ENCODE data around the gene WDFY2. TPM values are rescaled to one million over a fixed set of nuclear protein-coding genes. Genes with fewer than 3 reads are reported as not detected.
A peak's percentile ranks its signal among the peaks of the same experiment; 100 is the strongest.

WDFY2 gene
- total and polyA plus RNA-seq, 12 donors = 2.4 to 7.5 (median 5.5) TPM

- WGBS, 2 donors = 83% methylated on average over 12 of the region's 12 CpGs
- ATAC-seq = no peak
- no peak for DNase-seq
- no peaks in the 10 kb centered on the region for H3K9me3 ChIP-seq
- peaks cover 0 to 48% (median 0%) of the 10 kb centered on the region in 9 donors for H3K36me3 ChIP-seq
- H3K4me3 ChIP-seq = no peak overlapping the region
- no peak overlapping the region for H3K27ac ChIP-seq
- TF ChIP-seq, protein P1, sequence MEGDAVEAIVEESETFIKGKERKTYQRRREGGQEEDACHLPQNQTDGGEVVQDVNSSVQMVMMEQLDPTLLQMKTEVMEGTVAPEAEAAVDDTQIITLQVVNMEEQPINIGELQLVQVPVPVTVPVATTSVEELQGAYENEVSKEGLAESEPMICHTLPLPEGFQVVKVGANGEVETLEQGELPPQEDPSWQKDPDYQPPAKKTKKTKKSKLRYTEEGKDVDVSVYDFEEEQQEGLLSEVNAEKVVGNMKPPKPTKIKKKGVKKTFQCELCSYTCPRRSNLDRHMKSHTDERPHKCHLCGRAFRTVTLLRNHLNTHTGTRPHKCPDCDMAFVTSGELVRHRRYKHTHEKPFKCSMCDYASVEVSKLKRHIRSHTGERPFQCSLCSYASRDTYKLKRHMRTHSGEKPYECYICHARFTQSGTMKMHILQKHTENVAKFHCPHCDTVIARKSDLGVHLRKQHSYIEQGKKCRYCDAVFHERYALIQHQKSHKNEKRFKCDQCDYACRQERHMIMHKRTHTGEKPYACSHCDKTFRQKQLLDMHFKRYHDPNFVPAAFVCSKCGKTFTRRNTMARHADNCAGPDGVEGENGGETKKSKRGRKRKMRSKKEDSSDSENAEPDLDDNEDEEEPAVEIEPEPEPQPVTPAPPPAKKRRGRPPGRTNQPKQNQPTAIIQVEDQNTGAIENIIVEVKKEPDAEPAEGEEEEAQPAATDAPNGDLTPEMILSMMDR (IDR thresholded peaks at IDR 0.05) = peak in 6 of 9 donors; percentile 33 to 52 (median 44)
- no peaks in the 10 kb centered on the region for H3K27me3 ChIP-seq
- H3K4me1 ChIP-seq = peaks cover 14 to 36% (median 21%) of the 10 kb centered on the region in 9 donors
- intact Hi-C loops (cut with DNase I) = loop anchor here in 3 of 10 donors (5.0 to 10.0 kb wide), 3 partner anchors 353 to 363 kb away; no protein-coding TSS in a partner anchor
Observed at GRCh38 chr13:51797664-51798488, 213.6 kb downstream of the WDFY2 start.

- ATAC-seq = no peak
- WGBS, 2 donors = 95% methylated on average over 12 of the region's 12 CpGs
- Histone ChIP-seq H3K36me3 (peaks cover 0 to 40% (median 0%) of the 10 kb centered on the region in 9 donors), H3K4me1 (peaks cover 14 to 36% (median 28%) of the 10 kb centered on the region in 9 donors), H3K9me3 (no peaks in the 10 kb centered on the region), H3K4me3 (no peak overlapping the region), H3K27ac (no peak overlapping the region), H3K27me3 (no peaks in the 10 kb centered on the region)
- intact Hi-C loops (cut with DNase I) = loop anchor here in 3 of 10 donors (5.0 to 10.0 kb wide), 3 partner anchors 354 to 364 kb away; no protein-coding TSS in a partner anchor
- TF ChIP-seq, protein P1 (IDR thresholded peaks at IDR 0.05) = no peak
- no peak for DNase-seq
Observed at GRCh38 chr13:51799261-51799660, 215.0 kb downstream of the WDFY2 start.

GRCh38 chr13:51800486-51800885 lies 216.2 kb downstream of the WDFY2 start:
- peak in 1 of 8 donors; percentile 18 for ATAC-seq
- Histone ChIP-seq H3K4me3 (no peak overlapping the region), H3K27ac (peak overlapping the region in 8 of 10 donors; percentile 57 to 100 (median 100)), H3K36me3 (peaks cover 0 to 35% (median 0%) of the 10 kb centered on the region in 9 donors), H3K4me1 (peaks cover 14 to 47% (median 40%) of the 10 kb centered on the region in 9 donors), H3K9me3 (no peaks in the 10 kb centered on the region), H3K27me3 (no peaks in the 10 kb centered on the region)
- intact Hi-C loops (cut with DNase I) = loop anchor here in 5 of 10 donors (5.0 to 10.0 kb wide), 2 partner anchors 216 to 348 kb away; partner anchors contain the start of genes WDFY2 (in 3 of the 5) and INTS6 (in 2 of the 5)
- 76 to 77% methylated on average over 5 of the region's 5 CpGs for WGBS, 2 donors
- TF ChIP-seq, protein P1 (IDR thresholded peaks at IDR 0.05) = no peak
- DNase-seq = no peak

DNA sequence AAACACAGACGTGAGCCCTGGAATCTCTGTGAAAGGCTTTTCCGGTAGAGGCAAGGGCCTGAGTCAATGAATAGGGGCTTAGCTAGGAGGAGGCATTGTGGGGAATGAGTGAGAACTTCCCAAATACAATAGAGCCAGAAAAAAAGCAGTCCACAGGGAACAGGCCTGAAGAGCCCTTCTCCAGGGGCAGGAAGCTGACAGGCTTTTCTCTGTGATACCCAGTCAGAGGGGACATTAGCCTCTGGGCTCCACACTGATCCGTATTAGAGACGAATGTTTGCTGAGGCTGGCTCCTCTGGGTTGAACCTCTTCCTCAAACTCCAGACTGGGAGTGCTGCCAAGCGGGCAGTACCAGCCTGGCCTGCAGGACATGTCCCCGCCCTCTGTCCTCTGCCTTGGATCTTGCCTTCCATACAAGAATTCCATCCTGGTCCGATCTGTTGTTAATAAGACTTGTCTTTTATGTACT lies 217.4 kb downstream of the WDFY2 start:
- peak in 6 of 8 donors; percentile 19 to 51 (median 37) for ATAC-seq
- no peaks in the 10 kb centered on the region for H3K9me3 ChIP-seq
- H3K27me3 ChIP-seq = no peaks in the 10 kb centered on the region
- H3K4me3 ChIP-seq = no peak overlapping the region
- intact Hi-C loops (cut with DNase I) = loop anchor here in 6 of 10 donors (2.0 to 10.0 kb wide), 4 partner anchors 217 to 349 kb away; partner anchors contain the start of genes WDFY2 (in 5 of the 6) and INTS6 (in 3 of the 6)
- DNase-seq = peak; percentile 75 to 80
- H3K36me3 ChIP-seq = peaks cover 0 to 25% (median 0%) of the 10 kb centered on the region in 9 donors
- TF ChIP-seq, protein P1 (IDR thresholded peaks at IDR 0.05) = no peak
- peak overlapping the region; percentile 57 to 100 (median 99) for H3K27ac ChIP-seq
- WGBS, 2 donors = 31 to 36% methylated on average over 7 of the region's 7 CpGs
- peaks cover 14 to 58% (median 40%) of the 10 kb centered on the region in 9 donors for H3K4me1 ChIP-seq
